Nephron progenitor cell (in vitro differentiated cells): ENCODE measurements around the gene YIF1A.
A peak's percentile ranks its signal among the peaks of the same experiment; 100 is the strongest.

ENCODE experiments used
- DNase-seq: peaks from one replicate; pipeline ENCODE4 v3.0.0; 2021
- H3K27ac Mint-ChIP-seq: 2 replicates; pipeline ENCODE4 v1.8.0; 2021; ENCODE audit warnings: mild to moderate bottlenecking, moderate library complexity, mixed read lengths
- H3K27me3 Mint-ChIP-seq: 2 replicates; pipeline ENCODE4 v1.8.0; 2021; ENCODE audit warnings: mild to moderate bottlenecking, low read depth, mixed read lengths; ENCODE audit not compliant: poor library complexity
- H3K36me3 Mint-ChIP-seq: 2 replicates; pipeline ENCODE4 v1.8.0; 2021; ENCODE audit warnings: low read depth, mixed read lengths
- H3K4me1 Mint-ChIP-seq: 2 replicates; pipeline ENCODE4 v1.8.0; 2021; ENCODE audit warnings: mixed read lengths
- H3K4me3 Mint-ChIP-seq: 2 replicates; pipeline ENCODE4 v1.8.0; 2021; ENCODE audit warnings: mild to moderate bottlenecking, moderate library complexity, mixed read lengths
- H3K9me3 Mint-ChIP-seq: 2 replicates; pipeline ENCODE4 v1.8.0; 2021; ENCODE audit warnings: mild to moderate bottlenecking, moderate library complexity, mixed read lengths
- TF ChIP-seq, protein P1 (sequence below): fragments of 200-600 bp; sonication (generic); IDR thresholded peaks from 2 replicates; pipeline ENCODE4 v1.5.0; 2021; ENCODE audit warnings: antibody characterized with exemption

YIF1A gene

GRCh38 chr11:66265531-66266377 lies 23.2 kb downstream of the YIF1A start:
- H3K36me3 Mint-ChIP-seq: peaks cover 13% of the 10 kb centered on the region
- no peak overlapping the region for H3K27ac Mint-ChIP-seq
- H3K4me3 Mint-ChIP-seq: no peak overlapping the region
- H3K4me1 Mint-ChIP-seq: peaks cover 25% of the 10 kb centered on the region
- H3K27me3 Mint-ChIP-seq: no peaks in the 10 kb centered on the region
- TF ChIP-seq, protein P1, sequence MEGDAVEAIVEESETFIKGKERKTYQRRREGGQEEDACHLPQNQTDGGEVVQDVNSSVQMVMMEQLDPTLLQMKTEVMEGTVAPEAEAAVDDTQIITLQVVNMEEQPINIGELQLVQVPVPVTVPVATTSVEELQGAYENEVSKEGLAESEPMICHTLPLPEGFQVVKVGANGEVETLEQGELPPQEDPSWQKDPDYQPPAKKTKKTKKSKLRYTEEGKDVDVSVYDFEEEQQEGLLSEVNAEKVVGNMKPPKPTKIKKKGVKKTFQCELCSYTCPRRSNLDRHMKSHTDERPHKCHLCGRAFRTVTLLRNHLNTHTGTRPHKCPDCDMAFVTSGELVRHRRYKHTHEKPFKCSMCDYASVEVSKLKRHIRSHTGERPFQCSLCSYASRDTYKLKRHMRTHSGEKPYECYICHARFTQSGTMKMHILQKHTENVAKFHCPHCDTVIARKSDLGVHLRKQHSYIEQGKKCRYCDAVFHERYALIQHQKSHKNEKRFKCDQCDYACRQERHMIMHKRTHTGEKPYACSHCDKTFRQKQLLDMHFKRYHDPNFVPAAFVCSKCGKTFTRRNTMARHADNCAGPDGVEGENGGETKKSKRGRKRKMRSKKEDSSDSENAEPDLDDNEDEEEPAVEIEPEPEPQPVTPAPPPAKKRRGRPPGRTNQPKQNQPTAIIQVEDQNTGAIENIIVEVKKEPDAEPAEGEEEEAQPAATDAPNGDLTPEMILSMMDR: no peak
- no peak for DNase-seq
- no peaks in the 10 kb centered on the region for H3K9me3 Mint-ChIP-seq

DNA sequence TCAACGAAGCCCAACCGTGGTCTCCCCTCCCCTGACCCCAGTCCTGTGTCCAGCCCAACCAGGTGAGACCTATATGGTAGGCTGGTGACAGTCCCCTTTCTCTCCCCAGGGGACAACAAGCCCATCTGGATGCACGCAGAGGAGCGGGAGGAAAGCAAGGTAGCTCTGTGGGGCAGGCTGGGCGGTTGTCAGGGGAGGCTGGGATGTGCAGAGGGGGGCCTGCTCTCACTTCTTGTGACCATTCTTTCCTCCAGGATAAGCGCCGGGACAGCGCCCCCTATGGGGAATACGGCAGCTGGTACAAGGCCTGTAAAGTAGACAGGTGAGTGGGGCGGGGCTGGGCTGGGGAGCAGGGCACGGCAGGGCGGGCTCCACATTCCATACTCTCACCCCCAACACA lies 24.0 kb downstream of the YIF1A start:
- DNase-seq: peak; percentile 44
- H3K36me3 Mint-ChIP-seq: peaks cover 16% of the 10 kb centered on the region
- H3K9me3 Mint-ChIP-seq: no peaks in the 10 kb centered on the region
- no peak overlapping the region for H3K4me3 Mint-ChIP-seq
- H3K27ac Mint-ChIP-seq: no peak overlapping the region
- H3K4me1 Mint-ChIP-seq: peaks cover 22% of the 10 kb centered on the region
- TF ChIP-seq, protein P1: peak; percentile 39
- H3K27me3 Mint-ChIP-seq: no peaks in the 10 kb centered on the region

DNA sequence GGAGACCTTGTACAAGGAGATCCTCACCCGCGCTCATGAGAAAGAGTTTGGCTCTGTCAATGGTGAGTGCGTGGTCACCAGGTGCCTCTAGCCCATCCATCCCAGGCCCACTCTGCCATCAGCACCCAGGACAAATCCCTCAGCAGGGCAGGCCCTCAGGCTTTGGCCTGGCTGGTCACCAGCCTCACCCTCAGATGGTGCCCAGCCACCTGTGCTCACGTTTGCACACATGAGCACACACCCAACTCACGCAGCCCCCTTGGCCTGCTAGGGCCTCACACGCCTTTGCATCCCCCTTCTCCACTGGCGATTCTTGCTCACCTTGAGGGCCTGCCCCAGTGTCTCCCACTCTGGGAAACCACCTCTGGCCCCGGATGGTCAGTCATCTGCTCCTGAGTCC lies 24.6 kb downstream of the YIF1A start:
- no peak overlapping the region for H3K27ac Mint-ChIP-seq
- TF ChIP-seq, protein P1: no peak
- DNase-seq: no peak
- H3K9me3 Mint-ChIP-seq: no peaks in the 10 kb centered on the region
- H3K36me3 Mint-ChIP-seq: peaks cover 21% of the 10 kb centered on the region
- H3K4me3 Mint-ChIP-seq: no peak overlapping the region
- H3K27me3 Mint-ChIP-seq: no peaks in the 10 kb centered on the region
- H3K4me1 Mint-ChIP-seq: peaks cover 20% of the 10 kb centered on the region

DNA sequence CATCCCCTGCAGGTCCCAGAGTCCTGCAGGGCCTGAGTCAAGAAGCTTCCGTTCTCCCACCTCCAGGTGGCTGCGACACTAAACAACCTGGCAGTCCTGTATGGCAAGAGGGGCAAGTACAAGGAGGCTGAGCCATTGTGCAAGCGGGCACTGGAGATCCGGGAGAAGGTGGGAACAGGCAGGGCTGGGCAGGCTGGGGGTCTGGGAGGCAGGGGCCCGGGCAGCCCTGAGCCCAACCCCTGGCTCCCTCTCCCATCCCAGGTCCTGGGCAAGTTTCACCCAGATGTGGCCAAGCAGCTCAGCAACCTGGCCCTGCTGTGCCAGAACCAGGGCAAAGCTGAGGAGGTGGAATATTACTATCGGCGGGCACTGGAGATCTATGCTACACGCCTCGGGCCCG lies 25.2 kb downstream of the YIF1A start:
- Mint-ChIP-seq H3K27ac (no peak overlapping the region), H3K9me3 (no peaks in the 10 kb centered on the region), H3K27me3 (no peaks in the 10 kb centered on the region), H3K36me3 (peaks cover 27% of the 10 kb centered on the region), H3K4me1 (peaks cover 21% of the 10 kb centered on the region), H3K4me3 (no peak overlapping the region)
- no peak for DNase-seq
- TF ChIP-seq, protein P1: no peak

DNA sequence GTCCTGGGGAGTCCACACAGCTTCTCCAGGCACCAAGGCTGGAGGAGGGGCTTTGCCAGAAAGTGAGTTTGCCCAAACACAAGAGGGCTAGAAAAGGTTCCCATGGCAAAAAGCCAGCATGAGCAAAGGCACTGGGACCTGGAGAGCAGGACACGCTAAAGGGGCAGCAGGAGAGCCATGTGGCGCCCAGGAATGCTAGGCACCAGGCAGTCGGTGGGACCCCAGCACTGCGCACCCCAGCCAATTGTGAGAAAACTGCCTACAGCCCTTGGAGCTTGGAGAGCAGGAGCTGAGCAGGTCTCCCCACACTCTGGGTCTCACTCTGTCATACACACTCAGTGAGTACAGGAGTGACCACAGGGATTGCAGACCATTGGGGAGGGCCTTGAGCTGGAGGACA lies 25.7 kb downstream of the YIF1A start:
- no peak overlapping the region for H3K27ac Mint-ChIP-seq
- TF ChIP-seq, protein P1: no peak
- H3K4me1 Mint-ChIP-seq: peaks cover 23% of the 10 kb centered on the region
- no peak overlapping the region for H3K4me3 Mint-ChIP-seq
- peaks cover 29% of the 10 kb centered on the region for H3K36me3 Mint-ChIP-seq
- no peak for DNase-seq
- H3K9me3 Mint-ChIP-seq: no peaks in the 10 kb centered on the region
- no peaks in the 10 kb centered on the region for H3K27me3 Mint-ChIP-seq

GRCh38 chr11:66262696-66263095 lies 26.2 kb downstream of the YIF1A start:
- no peak overlapping the region for H3K4me3 Mint-ChIP-seq
- H3K27me3 Mint-ChIP-seq: no peaks in the 10 kb centered on the region
- H3K27ac Mint-ChIP-seq: no peak overlapping the region
- no peaks in the 10 kb centered on the region for H3K9me3 Mint-ChIP-seq
- peaks cover 21% of the 10 kb centered on the region for H3K4me1 Mint-ChIP-seq
- TF ChIP-seq, protein P1: no peak
- no peak for DNase-seq
- H3K36me3 Mint-ChIP-seq: peaks cover 29% of the 10 kb centered on the region
